Activated CD8-positive, alpha-beta memory T cell treated with anti-CD3 and anti-CD28 coated beads, Interleukin-2, amount 10 ng/mL, durations not matched to agents 7 days and 5 days (primary cell): ENCODE data around the gene SLCO2A1. TPM values are rescaled to one million over a fixed set of nuclear protein-coding genes. Genes with fewer than 3 reads are reported as not detected.

ENCODE experiments used
- ATAC-seq: fragments of 150-1000 bp; cut with Tn5 transposase; one replicate; pipeline ENCODE4 v1.10.0; 2021; ENCODE audit warnings: moderate library complexity
- CTCF ChIA-PET: fragments of 350-600 bp; sonication (Branson Sonifier 250); formaldehyde crosslinking; loops from one replicate; lab custom pipeline; 2021; ENCODE audit warnings: antibody characterized with exemption; lab: Charles Lee
- DNase-seq: peaks from one replicate; pipeline ENCODE4 v3.0.0-alpha.2; 2020
- H3K27ac Mint-ChIP-seq: one replicate; pipeline ENCODE4 v1.8.0; 2021; ENCODE audit warnings: mild to moderate bottlenecking, mixed read lengths
- H3K27me3 Mint-ChIP-seq: one replicate; pipeline ENCODE4 v1.8.0; 2021; ENCODE audit warnings: mixed read lengths
- H3K36me3 Mint-ChIP-seq: one replicate; pipeline ENCODE4 v1.8.0; 2021; ENCODE audit warnings: mild to moderate bottlenecking, mixed read lengths
- H3K4me1 Mint-ChIP-seq: one replicate; pipeline ENCODE4 v1.8.0; 2021; ENCODE audit warnings: mixed read lengths
- H3K4me3 Mint-ChIP-seq: one replicate; pipeline ENCODE4 v1.8.0; 2021; ENCODE audit warnings: mild to moderate bottlenecking, moderate library complexity, mixed read lengths
- H3K9me3 Mint-ChIP-seq: one replicate; pipeline ENCODE4 v1.8.0; 2022; ENCODE audit warnings: low read depth, mixed read lengths
- total RNA-seq, 2 experiments: library from RNA; stranded (reverse); gene quantifications; one replicate each; pipeline ENCODE4 v1.2.3, GENCODE V29; 2021

SLCO2A1 gene
- total RNA-seq, 2 experiments from 2014 or later: not detected

- Mint-ChIP-seq H3K27ac (no peak overlapping the region), H3K4me1 (no peaks in the 10 kb centered on the region), H3K4me3 (no peak overlapping the region), H3K9me3 (no peaks in the 10 kb centered on the region), H3K36me3 (no peaks in the 10 kb centered on the region), H3K27me3 (no peaks in the 10 kb centered on the region)
- DNase-seq (no peak), ATAC-seq (no peak)
- CTCF ChIA-PET: no interaction called here
These were observed 64.6 kb downstream of the SLCO2A1 start for GRCh38 chr3:133965013-133965570.

- CTCF ChIA-PET: no interaction called here
- Mint-ChIP-seq H3K4me3 (no peak overlapping the region), H3K27ac (no peak overlapping the region), H3K4me1 (no peaks in the 10 kb centered on the region), H3K9me3 (no peaks in the 10 kb centered on the region), H3K36me3 (no peaks in the 10 kb centered on the region), H3K27me3 (no peaks in the 10 kb centered on the region)
- DNase-seq: no peak
- ATAC-seq: no peak
These were observed 65.2 kb downstream of the SLCO2A1 start for GRCh38 chr3:133964547-133964946.

- CTCF ChIA-PET: no interaction called here
- Mint-ChIP-seq H3K4me1 (no peaks in the 10 kb centered on the region), H3K9me3 (no peaks in the 10 kb centered on the region), H3K27me3 (no peaks in the 10 kb centered on the region), H3K27ac (no peak overlapping the region), H3K4me3 (no peak overlapping the region), H3K36me3 (no peaks in the 10 kb centered on the region)
- no peak for ATAC-seq
- DNase-seq: no peak
These were observed 65.9 kb downstream of the SLCO2A1 start for GRCh38 chr3:133963657-133964396.

GRCh38 chr3:133962849-133963248, 66.9 kb downstream of the SLCO2A1 start:
- H3K4me1 Mint-ChIP-seq: no peaks in the 10 kb centered on the region
- H3K36me3 Mint-ChIP-seq: no peaks in the 10 kb centered on the region
- CTCF ChIA-PET: no interaction called here
- H3K27me3 Mint-ChIP-seq: no peaks in the 10 kb centered on the region
- H3K27ac Mint-ChIP-seq: no peak overlapping the region
- H3K4me3 Mint-ChIP-seq: no peak overlapping the region
- no peaks in the 10 kb centered on the region for H3K9me3 Mint-ChIP-seq
- ATAC-seq (no peak), DNase-seq (no peak)

GRCh38 chr3:133958071-133958805, 71.5 kb downstream of the SLCO2A1 start:
- H3K4me3 Mint-ChIP-seq: no peak overlapping the region
- H3K4me1 Mint-ChIP-seq: no peaks in the 10 kb centered on the region
- ATAC-seq (no peak), DNase-seq (no peak)
- no peaks in the 10 kb centered on the region for H3K36me3 Mint-ChIP-seq
- CTCF ChIA-PET: no interaction called here
- peaks cover 2% of the 10 kb centered on the region for H3K27me3 Mint-ChIP-seq
- H3K9me3 Mint-ChIP-seq: no peaks in the 10 kb centered on the region
- H3K27ac Mint-ChIP-seq: no peak overlapping the region

GRCh38 chr3:133956982-133957381, 72.7 kb downstream of the SLCO2A1 start:
- Mint-ChIP-seq H3K27ac (no peak overlapping the region), H3K4me1 (no peaks in the 10 kb centered on the region)
- CTCF ChIA-PET: no interaction called here

GRCh38 chr3:133956353-133956752, 73.4 kb downstream of the SLCO2A1 start:
- H3K27me3 Mint-ChIP-seq: peaks cover 2% of the 10 kb centered on the region
- H3K36me3 Mint-ChIP-seq: no peaks in the 10 kb centered on the region
- CTCF ChIA-PET: no interaction called here
- no peak overlapping the region for H3K27ac Mint-ChIP-seq
- DNase-seq (no peak), ATAC-seq (no peak)
- H3K4me3 Mint-ChIP-seq: no peak overlapping the region
- H3K9me3 Mint-ChIP-seq: no peaks in the 10 kb centered on the region
- H3K4me1 Mint-ChIP-seq: no peaks in the 10 kb centered on the region

More at GRCh38 chr3:133956982-133957381, 72.7 kb downstream of the SLCO2A1 start:
- no peak overlapping the region for H3K4me3 Mint-ChIP-seq
- H3K27me3 Mint-ChIP-seq: peaks cover 2% of the 10 kb centered on the region
- ATAC-seq (no peak), DNase-seq (no peak)
- no peaks in the 10 kb centered on the region for H3K36me3 Mint-ChIP-seq
- H3K9me3 Mint-ChIP-seq: no peaks in the 10 kb centered on the region

- DNase-seq (no peak), ATAC-seq (no peak)
- Mint-ChIP-seq H3K9me3 (no peaks in the 10 kb centered on the region), H3K4me3 (no peak overlapping the region), H3K27me3 (peaks cover 2% of the 10 kb centered on the region), H3K4me1 (no peaks in the 10 kb centered on the region), H3K36me3 (no peaks in the 10 kb centered on the region), H3K27ac (no peak overlapping the region)
- CTCF ChIA-PET: no interaction called here
These were observed 73.8 kb downstream of the SLCO2A1 start for GRCh38 chr3:133955892-133956291.

- Mint-ChIP-seq H3K27me3 (peaks cover 2% of the 10 kb centered on the region), H3K9me3 (no peaks in the 10 kb centered on the region), H3K4me3 (no peak overlapping the region), H3K36me3 (no peaks in the 10 kb centered on the region), H3K27ac (no peak overlapping the region), H3K4me1 (no peaks in the 10 kb centered on the region)
- DNase-seq (no peak), ATAC-seq (no peak)
- CTCF ChIA-PET: no interaction called here
These were observed 74.9 kb downstream of the SLCO2A1 start for GRCh38 chr3:133954717-133955360.

DNA sequence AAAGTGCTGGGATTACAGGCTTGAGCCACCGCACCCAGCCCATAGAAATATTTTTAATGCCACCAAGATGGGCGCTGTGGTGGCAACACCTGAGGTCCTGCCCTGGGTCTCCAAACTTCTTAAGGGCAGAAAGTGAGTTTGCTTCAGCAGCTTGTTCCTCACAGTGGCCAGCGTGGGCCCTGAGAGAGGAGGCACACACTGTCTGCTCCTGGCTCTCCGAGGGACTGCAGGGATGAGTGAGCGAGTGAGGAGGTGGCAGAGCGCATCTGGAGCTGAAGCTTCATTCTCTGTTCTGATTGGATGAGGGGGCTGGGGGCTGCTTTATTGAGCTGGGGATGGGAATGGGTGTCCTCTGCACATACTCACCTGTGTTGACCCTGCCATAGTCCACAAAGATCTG, 76.4 kb downstream of the SLCO2A1 start:
- CTCF ChIA-PET: no interaction called here
- no peaks in the 10 kb centered on the region for H3K9me3 Mint-ChIP-seq
- no peaks in the 10 kb centered on the region for H3K36me3 Mint-ChIP-seq
- no peaks in the 10 kb centered on the region for H3K4me1 Mint-ChIP-seq
- no peak overlapping the region for H3K4me3 Mint-ChIP-seq
- ATAC-seq (no peak), DNase-seq (no peak)
- peaks cover 2% of the 10 kb centered on the region for H3K27me3 Mint-ChIP-seq
- no peak overlapping the region for H3K27ac Mint-ChIP-seq

DNA sequence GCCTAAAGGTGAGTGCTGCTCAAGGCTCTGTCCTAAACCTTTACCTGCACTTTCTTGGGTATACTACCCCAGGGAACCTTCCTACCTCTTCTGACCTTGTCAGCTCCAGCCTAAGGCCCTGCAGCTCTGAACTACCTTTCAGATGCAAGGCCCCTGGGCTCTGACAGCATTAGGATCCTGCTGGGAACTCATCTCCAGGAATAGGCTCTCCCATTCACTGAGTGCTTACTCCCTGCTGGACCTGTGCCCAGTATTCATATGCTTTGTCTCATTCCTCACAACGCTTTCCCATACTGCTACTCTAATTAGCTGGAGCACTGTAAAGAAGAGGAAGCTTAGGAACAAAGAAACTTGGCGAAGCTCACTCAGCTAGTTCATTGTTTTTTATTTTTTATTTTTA, 80.3 kb downstream of the SLCO2A1 start:
- Mint-ChIP-seq H3K4me1 (peaks cover 4% of the 10 kb centered on the region), H3K4me3 (no peak overlapping the region), H3K9me3 (no peaks in the 10 kb centered on the region), H3K27ac (no peak overlapping the region), H3K27me3 (no peaks in the 10 kb centered on the region), H3K36me3 (no peaks in the 10 kb centered on the region)
- DNase-seq (no peak), ATAC-seq (no peak)
- CTCF ChIA-PET: no interaction called here

DNA sequence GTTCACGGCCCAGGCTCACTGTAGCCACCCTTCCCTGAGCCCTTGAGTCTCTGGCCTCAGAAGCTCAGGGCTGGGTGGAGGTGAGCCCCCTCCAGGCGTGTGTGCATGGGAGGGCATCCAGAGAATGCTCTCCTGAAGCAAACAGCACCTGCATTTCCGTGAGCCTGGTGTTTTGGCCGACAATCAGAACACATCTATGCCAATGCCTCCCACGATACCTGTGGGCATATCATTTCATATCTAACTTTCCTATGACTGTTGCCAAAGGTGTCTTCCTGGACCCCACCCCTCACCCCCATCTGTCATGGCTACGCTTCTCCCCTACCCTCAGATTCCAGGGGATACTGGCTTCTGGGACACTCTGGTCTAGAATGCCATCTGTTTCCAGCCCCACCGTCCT, 80.7 kb downstream of the SLCO2A1 start:
- H3K27me3 Mint-ChIP-seq: no peaks in the 10 kb centered on the region
- no peak overlapping the region for H3K27ac Mint-ChIP-seq
- no peak overlapping the region for H3K4me3 Mint-ChIP-seq
- CTCF ChIA-PET: no interaction called here
- DNase-seq (no peak), ATAC-seq (no peak)
- peaks cover 4% of the 10 kb centered on the region for H3K4me1 Mint-ChIP-seq
- H3K36me3 Mint-ChIP-seq: no peaks in the 10 kb centered on the region
- H3K9me3 Mint-ChIP-seq: no peaks in the 10 kb centered on the region

DNA sequence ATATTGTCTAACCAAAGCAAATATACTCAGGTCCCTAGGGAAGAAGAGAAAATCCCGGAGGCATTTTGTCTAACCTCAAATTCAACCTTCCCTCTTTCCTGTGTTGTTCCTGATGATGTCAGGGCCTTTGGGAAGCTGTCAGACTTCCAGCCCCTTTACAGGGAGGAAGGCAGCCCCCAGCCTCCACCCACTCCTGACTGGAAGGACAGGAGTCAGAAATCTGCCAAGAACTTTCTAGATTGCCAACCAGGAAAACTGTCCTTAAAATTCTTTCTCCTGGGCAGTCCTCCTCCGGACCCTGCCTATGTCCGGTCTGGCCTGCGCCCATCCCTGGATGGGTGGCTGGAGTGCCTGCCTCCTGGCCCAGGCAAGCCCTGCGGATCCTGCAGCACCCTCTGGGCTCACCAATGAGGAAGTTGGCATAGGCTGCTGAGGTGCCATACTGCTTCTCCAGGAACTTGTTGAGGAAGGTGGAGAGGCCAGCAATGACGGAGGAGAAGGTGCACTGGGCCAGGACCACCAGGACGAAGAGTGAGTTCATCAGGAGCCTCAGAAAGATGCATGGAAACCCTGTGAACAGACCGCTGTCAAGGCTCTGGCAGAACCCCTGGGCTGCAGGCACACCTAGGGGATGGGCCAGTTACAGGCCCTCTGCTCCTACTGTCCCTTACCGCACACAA, 81.5 kb downstream of the SLCO2A1 start:
- peaks cover 4% of the 10 kb centered on the region for H3K4me1 Mint-ChIP-seq
- no peak overlapping the region for H3K27ac Mint-ChIP-seq
- no peak overlapping the region for H3K4me3 Mint-ChIP-seq
- DNase-seq: no peak
- H3K9me3 Mint-ChIP-seq: no peaks in the 10 kb centered on the region
- no peaks in the 10 kb centered on the region for H3K36me3 Mint-ChIP-seq
- CTCF ChIA-PET: interaction anchor here (0.6 kb wide), 1 partner anchor 273 kb away, joined by 4 read pairs; no protein-coding TSS in a partner anchor
- ATAC-seq: no peak
- no peaks in the 10 kb centered on the region for H3K27me3 Mint-ChIP-seq
